OCI-LY7 (cell line): ENCODE measurements around the gene CD6.

Source experiments
- CTCF ChIP-seq: fragments of 200-600 bp; sonication (generic); conservative IDR thresholded peaks from 2 replicates; pipeline ENCODE4 v1.5.1; 2014; ENCODE audit warnings: mild to moderate bottlenecking, antibody characterized with exemption, low read length, moderate library complexity, mixed read lengths
- EZH2phosphoT487 ChIP-seq: fragments of 200-600 bp; sonication (generic); IDR thresholded peaks from 2 replicates; pipeline ENCODE4 v1.6.1; 2018; ENCODE audit warnings: low read depth, borderline replicate concordance, mild to moderate bottlenecking, mixed run types, antibody characterized with exemption, low read length, moderate library complexity, mixed read lengths

DNA sequence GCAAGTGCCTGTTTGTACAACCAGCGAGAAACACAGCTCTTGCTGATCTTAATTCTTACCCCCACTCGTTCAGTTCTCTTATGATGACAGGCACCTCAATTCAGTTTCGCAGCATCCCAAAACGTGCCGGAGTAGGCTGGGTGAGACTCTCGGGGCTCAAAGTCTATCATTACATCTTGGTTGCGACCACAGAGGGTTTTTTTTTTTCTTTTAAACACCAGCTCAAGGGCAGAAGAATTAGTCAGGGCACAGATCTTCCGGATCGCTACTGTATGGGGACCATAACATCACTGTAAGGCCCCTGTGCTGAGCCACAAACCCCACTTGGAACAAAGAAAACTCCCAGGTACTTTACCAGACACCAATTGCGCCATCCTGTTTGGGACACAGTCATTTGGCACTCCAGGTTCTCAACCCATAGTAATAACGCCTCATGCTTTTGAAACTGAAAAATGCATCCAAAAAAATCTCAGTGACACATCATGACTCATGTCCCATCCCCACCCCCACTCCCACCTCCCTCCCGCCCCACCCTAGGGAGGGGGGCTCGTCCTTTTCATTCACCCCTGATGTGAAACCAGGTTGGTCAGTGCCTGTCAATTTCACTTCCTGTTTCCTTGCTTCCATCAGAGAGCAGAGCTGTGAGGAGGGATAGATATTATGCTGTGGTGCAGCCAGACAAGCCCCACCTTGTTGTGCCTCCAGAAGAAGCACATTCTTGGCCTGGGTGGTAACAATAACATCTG, 89.8 kb downstream of the CD6 start:
- no peak for TF ChIP-seq EZH2phosphoT487
- no peak for TF ChIP-seq CTCF
